Measurements from ENCODE around the gene BCL2L13. TPM values are rescaled to one million over a fixed set of nuclear protein-coding genes. Genes with fewer than 3 reads are reported as not detected.
"Not testable (repeated sequence)": the region's sequence is repeated elsewhere in the genome, so short reads cannot be mapped to it uniquely, and the experiment has no call there.

BCL2L13 gene
- polyA plus RNA-seq, 1 donor (not counting 4 experiments of a cell fraction or from before 2014, with no cell fraction given), result 51.0 TPM

DNA sequence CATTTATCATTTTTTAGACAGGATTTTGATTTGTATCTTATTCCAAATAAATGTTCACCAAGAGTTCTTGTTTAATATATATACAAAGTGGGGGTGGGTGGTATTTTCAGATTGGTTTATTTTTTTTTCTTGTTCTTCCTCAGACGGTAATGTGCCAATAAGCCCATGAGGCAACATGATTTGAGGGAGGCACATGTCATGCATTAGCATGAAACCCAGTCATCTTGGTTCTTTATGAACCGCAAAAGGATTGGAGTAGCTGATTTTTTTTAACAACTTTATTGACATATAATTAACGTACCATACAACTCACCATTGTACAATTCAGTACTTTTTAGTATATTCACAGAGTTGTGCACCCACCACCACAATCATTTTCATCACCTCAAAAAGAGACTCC, 2.7 kb downstream of the BCL2L13 start:
- Histone ChIP-seq H3K27ac (ENCODE audit: control insufficient read depth, insufficient read depth, low read length) (no peak overlapping the region), H3K4me3 (ENCODE audit: control insufficient read depth in 2 of 3, extremely low read depth in 1 of 3, insufficient read depth in 2 of 3, low read depth in 1 of 3, low read length in 3 of 3) (no peak overlapping the region), H3K36me3 (ENCODE audit: control insufficient read depth in 2 of 2, extremely low read depth in 1 of 2, insufficient read depth in 2 of 2, low read length in 2 of 2) (peaks cover 0 to 1% of the 10 kb centered on the region in 2 experiments), H3K79me2 (ENCODE audit: control insufficient read depth, insufficient read depth, low read length) (peaks cover 46% of the 10 kb centered on the region), H3K9me1 (ENCODE audit: control insufficient read depth, extremely low read depth, insufficient read depth, low read length) (no peaks in the 10 kb centered on the region), H3K4me1 (ENCODE audit: control insufficient read depth, extremely low read depth, insufficient read depth, low read length) (peaks cover 17% of the 10 kb centered on the region), H3K27me3 (ENCODE audit: control insufficient read depth, extremely low read depth, insufficient read depth, low read length) (no peaks in the 10 kb centered on the region), H4K20me1 (ENCODE audit: control insufficient read depth, extremely low read depth, insufficient read depth, low read length) (no peaks in the 10 kb centered on the region), H3K9me3 (ENCODE audit: control insufficient read depth, low read depth, low read length) (no peaks in the 10 kb centered on the region), H3K4me2 (ENCODE audit: control insufficient read depth, extremely low read depth, insufficient read depth, low read depth, low read length) (no peak overlapping the region), H2AFZ (ENCODE audit: control insufficient read depth, low read length) (no peak overlapping the region), H3K9ac (ENCODE audit: control insufficient read depth, extremely low read depth, insufficient read depth, low read length) (no peak overlapping the region)
- no peak for TF ChIP-seq EZH2 (IDR thresholded peaks at IDR 0.05; ENCODE audit: low read length)
- TF ChIP-seq, protein P1, sequence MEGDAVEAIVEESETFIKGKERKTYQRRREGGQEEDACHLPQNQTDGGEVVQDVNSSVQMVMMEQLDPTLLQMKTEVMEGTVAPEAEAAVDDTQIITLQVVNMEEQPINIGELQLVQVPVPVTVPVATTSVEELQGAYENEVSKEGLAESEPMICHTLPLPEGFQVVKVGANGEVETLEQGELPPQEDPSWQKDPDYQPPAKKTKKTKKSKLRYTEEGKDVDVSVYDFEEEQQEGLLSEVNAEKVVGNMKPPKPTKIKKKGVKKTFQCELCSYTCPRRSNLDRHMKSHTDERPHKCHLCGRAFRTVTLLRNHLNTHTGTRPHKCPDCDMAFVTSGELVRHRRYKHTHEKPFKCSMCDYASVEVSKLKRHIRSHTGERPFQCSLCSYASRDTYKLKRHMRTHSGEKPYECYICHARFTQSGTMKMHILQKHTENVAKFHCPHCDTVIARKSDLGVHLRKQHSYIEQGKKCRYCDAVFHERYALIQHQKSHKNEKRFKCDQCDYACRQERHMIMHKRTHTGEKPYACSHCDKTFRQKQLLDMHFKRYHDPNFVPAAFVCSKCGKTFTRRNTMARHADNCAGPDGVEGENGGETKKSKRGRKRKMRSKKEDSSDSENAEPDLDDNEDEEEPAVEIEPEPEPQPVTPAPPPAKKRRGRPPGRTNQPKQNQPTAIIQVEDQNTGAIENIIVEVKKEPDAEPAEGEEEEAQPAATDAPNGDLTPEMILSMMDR (optimal IDR thresholded peaks at IDR 0.05 in 1 of 3, IDR thresholded peaks at IDR 0.05 in 1 of 3, conservative IDR thresholded peaks at IDR 0.05 in 1 of 3; ENCODE audit: extremely low read depth in 1 of 3, insufficient read depth in 2 of 3, low read length in 3 of 3), result no peak
- dilution Hi-C loops (cut with MboI; ENCODE audit: extremely low pct_ligation_motif_present, low sequenced_read_pairs), result no loop called here
- FAIRE-seq (no peak), DNase-seq (ENCODE audit: low read depth, low spot score) (no peak)

DNA sequence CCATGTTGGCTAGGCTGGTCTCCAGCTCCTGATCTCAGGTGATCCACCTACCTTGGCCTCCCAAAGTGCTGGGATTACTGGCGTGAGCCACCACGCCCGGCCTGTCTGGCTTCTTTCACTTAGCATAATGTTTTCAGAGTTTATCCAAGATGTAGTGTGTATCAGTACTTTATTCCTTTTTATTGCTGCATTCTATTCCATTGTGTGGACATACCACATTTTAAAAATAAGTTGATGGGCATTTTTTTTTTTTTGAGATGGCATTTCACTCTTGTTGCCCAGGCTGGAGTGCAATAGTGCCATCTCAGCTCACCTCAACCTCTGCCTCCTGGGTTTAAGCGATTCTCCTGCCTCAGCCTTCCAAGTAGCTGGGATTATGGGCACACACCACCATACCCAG, 3.8 kb downstream of the BCL2L13 start:
- H4K20me1 ChIP-seq (ENCODE audit: control insufficient read depth, extremely low read depth, insufficient read depth, low read length); H3K9me1 ChIP-seq (ENCODE audit: control insufficient read depth, extremely low read depth, insufficient read depth, low read length); FAIRE-seq; H3K4me2 ChIP-seq (ENCODE audit: control insufficient read depth, extremely low read depth, insufficient read depth, low read depth, low read length); H3K9me3 ChIP-seq (ENCODE audit: control insufficient read depth, low read depth, low read length); H3K27ac ChIP-seq (ENCODE audit: control insufficient read depth, insufficient read depth, low read length); DNase-seq (ENCODE audit: low read depth, low spot score); H3K4me3 ChIP-seq (ENCODE audit: control insufficient read depth in 2 of 3, extremely low read depth in 1 of 3, insufficient read depth in 2 of 3, low read depth in 1 of 3, low read length in 3 of 3); dilution Hi-C loops (cut with MboI; ENCODE audit: extremely low pct_ligation_motif_present, low sequenced_read_pairs); H2AFZ ChIP-seq (ENCODE audit: control insufficient read depth, low read length); H3K9ac ChIP-seq (ENCODE audit: control insufficient read depth, extremely low read depth, insufficient read depth, low read length); H3K36me3 ChIP-seq (ENCODE audit: control insufficient read depth in 2 of 2, extremely low read depth in 1 of 2, insufficient read depth in 2 of 2, low read length in 2 of 2); H3K27me3 ChIP-seq (ENCODE audit: control insufficient read depth, extremely low read depth, insufficient read depth, low read length): not testable (repeated sequence)
- peaks cover 16% of the 10 kb centered on the region for H3K4me1 ChIP-seq (ENCODE audit: control insufficient read depth, extremely low read depth, insufficient read depth, low read length)
- H3K79me2 ChIP-seq (ENCODE audit: control insufficient read depth, insufficient read depth, low read length), result peaks cover 49% of the 10 kb centered on the region

DNA sequence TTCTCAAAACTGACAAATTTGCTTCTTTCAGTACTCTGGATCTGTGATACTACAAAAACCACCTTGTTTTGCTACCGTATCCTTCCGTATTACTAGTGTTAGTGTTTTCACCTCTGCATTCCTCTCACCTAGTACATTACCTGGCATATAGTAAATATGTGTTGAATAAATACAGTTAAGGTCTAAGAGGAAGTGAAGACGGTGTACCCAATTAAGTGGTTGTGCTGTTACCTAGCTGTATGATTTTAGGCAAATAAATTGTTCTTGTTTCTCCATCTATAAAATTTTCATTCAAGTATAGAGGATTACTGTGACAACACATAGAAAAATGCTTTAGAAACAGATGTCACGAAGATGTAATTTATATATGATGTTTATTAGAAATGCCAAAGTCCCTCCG, 8.9 kb downstream of the BCL2L13 start:
- H3K9ac ChIP-seq (ENCODE audit: control insufficient read depth, extremely low read depth, insufficient read depth, low read length), result no peak overlapping the region
- H3K4me3 ChIP-seq (ENCODE audit: control insufficient read depth in 2 of 3, extremely low read depth in 1 of 3, insufficient read depth in 2 of 3, low read depth in 1 of 3, low read length in 3 of 3), result no peak overlapping the region
- peaks cover 7% of the 10 kb centered on the region for H3K4me1 ChIP-seq (ENCODE audit: control insufficient read depth, extremely low read depth, insufficient read depth, low read length)
- H3K4me2 ChIP-seq (ENCODE audit: control insufficient read depth, extremely low read depth, insufficient read depth, low read depth, low read length), result no peak overlapping the region
- dilution Hi-C loops (cut with MboI; ENCODE audit: extremely low pct_ligation_motif_present, low sequenced_read_pairs), result no loop called here
- DNase-seq (ENCODE audit: low read depth, low spot score), result no peak
- no peaks in the 10 kb centered on the region for H3K9me1 ChIP-seq (ENCODE audit: control insufficient read depth, extremely low read depth, insufficient read depth, low read length)
- H4K20me1 ChIP-seq (ENCODE audit: control insufficient read depth, extremely low read depth, insufficient read depth, low read length), result no peaks in the 10 kb centered on the region
- H3K9me3 ChIP-seq (ENCODE audit: control insufficient read depth, low read depth, low read length), result no peaks in the 10 kb centered on the region
- TF ChIP-seq, protein P1 (optimal IDR thresholded peaks at IDR 0.05 in 1 of 3, IDR thresholded peaks at IDR 0.05 in 1 of 3, conservative IDR thresholded peaks at IDR 0.05 in 1 of 3; ENCODE audit: extremely low read depth in 1 of 3, insufficient read depth in 2 of 3, low read length in 3 of 3), result no peak
- TF ChIP-seq EZH2 (IDR thresholded peaks at IDR 0.05; ENCODE audit: low read length), result no peak
- no peak overlapping the region for H3K27ac ChIP-seq (ENCODE audit: control insufficient read depth, insufficient read depth, low read length)
- H3K27me3 ChIP-seq (ENCODE audit: control insufficient read depth, extremely low read depth, insufficient read depth, low read length), result no peaks in the 10 kb centered on the region
- H3K79me2 ChIP-seq (ENCODE audit: control insufficient read depth, insufficient read depth, low read length), result peaks cover 29% of the 10 kb centered on the region
- H2AFZ ChIP-seq (ENCODE audit: control insufficient read depth, low read length), result no peak overlapping the region
- FAIRE-seq, result no peak
- peaks cover 0 to 8% of the 10 kb centered on the region in 2 experiments for H3K36me3 ChIP-seq (ENCODE audit: control insufficient read depth in 2 of 2, extremely low read depth in 1 of 2, insufficient read depth in 2 of 2, low read length in 2 of 2)
